Right lobe of liver (tissue), 4 donors: ENCODE results near the gene FGFR3.

ENCODE experiments used
- CTCF ChIP-seq, 4 donors: fragments of 200-600 bp in 3 of 4; fragments of 450-650 bp in 1 of 4; IDR thresholded peaks; one replicate each; pipeline versions ENCODE4 v1.5.1 to v1.8.0; 2016 to 2022; ENCODE audit warnings: antibody characterized with exemption in 4 of 4, mild to moderate bottlenecking in 2 of 4
- POLR2A ChIP-seq: fragments of 450-650 bp; IDR thresholded peaks from one replicate; pipeline ENCODE4 v1.6.1; 2017; ENCODE audit warnings: antibody characterized with exemption, mild to moderate bottlenecking
- donor health status: DM: no; HTN: no; CAD: no.
- donor health status: DM: no; HTN: no; CAD: no.
- donor health status: DM: no; HTN: yes; CAD: no.

GRCh38 chr4:1813231-1813630 lies 20.1 kb downstream of the FGFR3 start:
- TF ChIP-seq POLR2A = no peak
- no peak for TF ChIP-seq CTCF (IDR thresholded peaks at IDR 0.05)
